ENCODE measurements around the gene PTPN11.
"Not testable (repeated sequence)": the region's sequence is repeated elsewhere in the genome, so short reads cannot be mapped to it uniquely, and the experiment has no call there.

DNA sequence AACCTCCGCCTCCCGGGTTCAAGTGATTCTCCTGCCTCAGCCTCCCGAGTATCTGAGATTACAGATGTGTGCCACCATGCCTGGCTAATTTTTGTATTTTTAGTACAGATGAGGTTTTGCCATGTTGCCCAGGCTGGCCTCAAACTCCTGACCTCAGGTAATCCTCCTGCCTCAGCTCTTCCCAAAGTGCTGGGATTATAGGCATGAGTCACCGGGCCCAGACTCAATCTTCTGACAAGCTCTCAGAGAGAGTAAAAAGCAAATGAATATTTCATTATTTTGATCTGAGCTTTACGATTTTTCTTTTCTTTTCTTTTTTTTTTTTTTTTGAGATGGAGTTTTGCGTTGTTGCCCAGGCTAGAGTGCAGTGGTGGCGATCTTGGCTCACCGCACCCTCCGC is 21.9 kb downstream of the PTPN11 start:
- not testable (repeated sequence) for TF ChIP-seq MYC (IDR thresholded peaks at IDR 0.05; ENCODE audit: insufficient read depth, insufficient read length, insufficient replicate concordance, low read length, severe bottlenecking); SP1 (IDR thresholded peaks at IDR 0.05; ENCODE audit: low read depth, low read length); PKNOX1 (IDR thresholded peaks at IDR 0.05); NBN (IDR thresholded peaks at IDR 0.05); BMI1 (IDR thresholded peaks at IDR 0.05; ENCODE audit: borderline replicate concordance); NFIC (IDR thresholded peaks at IDR 0.05; ENCODE audit: low read depth, low read length)

Measured in GM12878 (cell line).